HL-60/S4 treated with retinoic acid at 250 ng/mL for 4 days and 3 days (cell line): ENCODE data around the gene NAV2.

Source experiments
- in situ Hi-C: fragments of 300-500 bp; cut with MboI; formaldehyde crosslinking; loops from 2 replicates; pipeline ENCODE4 v1.7.0; 2022; ENCODE audit warnings: low sequenced_read_pairs

Gene NAV2

DNA sequence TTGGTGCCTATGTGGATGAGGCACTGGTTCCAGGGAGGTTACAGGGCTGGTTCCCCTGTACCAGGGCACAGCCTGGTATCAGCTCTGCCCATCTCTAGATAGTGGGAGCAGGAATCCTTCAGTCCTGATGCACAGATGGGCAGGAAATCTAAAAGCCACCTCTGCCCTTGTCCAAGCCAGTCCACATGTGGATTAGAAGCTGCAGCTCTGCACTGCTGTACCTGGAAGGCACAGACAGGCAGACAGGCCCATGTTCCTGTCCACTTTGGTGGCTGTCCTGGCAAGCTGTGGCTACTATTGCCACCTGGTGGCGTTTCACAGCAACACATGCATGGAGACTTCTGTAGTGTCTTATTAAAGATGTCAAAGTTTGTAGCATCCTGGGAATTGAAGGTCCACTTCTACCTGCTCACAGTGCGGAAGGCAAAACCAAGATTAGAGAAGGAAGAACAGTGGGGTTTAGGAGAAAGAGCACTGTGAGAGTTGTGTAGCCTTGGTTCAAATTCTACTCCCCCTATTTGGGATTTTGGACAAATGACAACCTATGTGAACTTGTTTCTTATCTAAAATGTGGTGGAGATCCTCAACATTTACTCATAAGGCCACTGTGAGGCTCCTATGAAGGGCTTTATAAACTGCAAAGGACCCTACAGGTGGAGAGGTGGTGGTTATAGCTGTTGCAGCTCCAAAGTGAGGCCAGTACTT lies 30.1 kb downstream of the NAV2 start:
- in situ Hi-C loops, result no loop called here

DNA sequence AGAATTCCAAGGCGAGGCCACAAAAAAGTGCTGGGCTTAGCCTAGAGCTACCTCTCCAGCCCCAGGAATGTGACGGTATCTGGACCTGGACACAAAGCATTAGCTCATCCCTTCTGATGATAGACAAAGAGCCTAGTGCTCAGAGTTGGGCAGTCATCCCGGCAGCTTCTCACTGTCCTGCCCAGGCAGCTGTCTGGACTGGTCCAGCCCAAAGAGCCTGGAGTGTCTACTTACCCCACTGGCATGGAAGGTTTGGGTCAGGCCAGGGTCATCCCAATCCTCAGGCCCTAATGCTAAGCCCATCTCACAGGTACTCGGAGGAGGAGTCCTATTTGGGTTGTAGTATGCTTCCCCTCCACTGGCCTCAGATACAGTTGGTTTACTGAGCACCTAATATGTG lies 31.0 kb downstream of the NAV2 start:
- in situ Hi-C loops, result no loop called here

DNA sequence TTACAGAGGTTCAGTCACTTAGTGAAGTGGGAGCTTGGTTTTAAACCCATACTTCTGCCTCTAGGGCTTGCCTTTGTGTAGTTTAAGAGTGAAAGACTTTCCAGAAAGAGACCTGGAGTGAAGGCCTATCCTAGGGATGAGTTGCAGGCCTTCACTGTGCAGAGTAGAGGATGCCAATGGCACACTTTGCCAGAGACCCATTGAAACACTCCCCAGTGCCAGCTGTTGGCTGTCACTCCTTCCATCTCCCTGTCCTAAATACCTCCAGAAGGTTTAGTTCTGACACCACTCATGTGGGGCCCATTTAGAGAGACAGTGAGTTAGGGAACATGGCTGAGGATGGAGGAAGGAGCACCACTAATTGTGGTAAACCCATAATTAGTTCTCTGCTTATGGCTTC lies 31.5 kb downstream of the NAV2 start:
- in situ Hi-C loops, result no loop called here

DNA sequence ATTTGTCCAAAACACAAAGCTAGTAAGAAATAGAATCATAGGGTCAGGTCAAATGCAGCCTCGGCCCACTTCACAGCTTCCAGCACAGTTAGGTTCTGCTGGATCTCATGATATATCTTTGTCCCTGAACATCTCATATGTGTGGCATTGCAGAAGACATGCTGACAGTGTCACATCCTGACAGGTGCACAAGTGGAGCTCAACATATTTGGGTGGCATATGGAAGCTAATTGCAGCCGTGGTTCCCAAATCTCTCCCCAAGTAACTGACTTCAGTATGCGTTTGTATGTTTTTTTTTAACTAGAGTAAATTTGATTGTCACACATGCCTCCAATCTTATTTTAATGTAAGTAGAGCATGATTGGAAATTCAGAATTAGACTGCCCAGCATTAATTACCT lies 33.4 kb downstream of the NAV2 start:
- in situ Hi-C loops, result no loop called here

- in situ Hi-C loops, result no loop called here
These were observed 35.0 kb downstream of the NAV2 start for GRCh38 chr11:19747634-19748033.

DNA sequence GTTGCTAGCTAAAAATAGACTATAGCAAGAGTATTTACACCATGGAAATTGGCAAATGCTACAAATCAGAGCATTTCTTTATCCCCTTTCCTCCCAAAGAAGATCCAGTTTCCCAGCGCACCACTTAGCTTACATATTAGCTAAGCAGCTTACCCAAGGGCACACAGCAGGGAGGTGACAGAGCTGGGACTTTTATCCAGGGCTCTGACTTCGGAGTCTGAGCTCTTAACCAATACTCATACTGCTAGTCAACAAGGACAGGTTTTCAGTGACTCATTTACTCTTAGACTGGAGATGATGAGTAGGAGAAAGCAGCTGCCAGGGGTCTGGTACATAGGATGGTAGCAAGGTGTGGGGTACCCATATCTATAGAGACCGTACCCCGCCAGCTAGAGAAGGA lies 38.4 kb downstream of the NAV2 start:
- in situ Hi-C loops, result no loop called here

DNA sequence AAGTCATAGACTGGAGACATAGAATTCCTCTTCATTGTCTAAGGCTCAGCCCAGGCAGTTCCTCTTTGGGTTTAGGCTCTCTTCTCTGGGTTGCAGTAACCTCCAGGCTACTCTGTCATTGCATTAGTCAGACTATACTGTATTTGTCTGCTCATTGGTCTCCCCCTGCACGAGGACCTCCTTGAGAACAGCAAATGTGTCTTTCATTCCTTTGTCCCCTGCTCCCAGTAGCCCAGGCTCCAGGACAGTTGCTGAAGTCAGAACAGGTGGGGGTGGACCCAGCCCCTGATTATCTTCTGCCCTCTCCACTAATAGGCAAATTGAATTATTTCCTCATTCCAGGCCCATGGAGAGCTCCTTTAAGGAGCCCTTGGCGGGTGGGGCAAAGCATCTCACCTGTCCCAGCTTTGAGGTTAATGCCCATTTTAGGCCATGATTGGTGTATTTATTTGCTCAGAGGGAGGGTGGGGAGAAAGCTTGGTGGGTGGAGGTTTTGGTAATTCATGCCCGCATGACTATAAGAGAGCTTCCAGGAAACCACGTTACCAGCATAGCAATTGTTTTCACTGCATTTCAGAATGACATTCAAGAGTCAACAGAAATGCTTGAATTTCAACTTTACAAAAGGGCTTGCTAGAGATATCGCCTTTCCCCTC lies 40.9 kb downstream of the NAV2 start:
- in situ Hi-C loops, result no loop called here

DNA sequence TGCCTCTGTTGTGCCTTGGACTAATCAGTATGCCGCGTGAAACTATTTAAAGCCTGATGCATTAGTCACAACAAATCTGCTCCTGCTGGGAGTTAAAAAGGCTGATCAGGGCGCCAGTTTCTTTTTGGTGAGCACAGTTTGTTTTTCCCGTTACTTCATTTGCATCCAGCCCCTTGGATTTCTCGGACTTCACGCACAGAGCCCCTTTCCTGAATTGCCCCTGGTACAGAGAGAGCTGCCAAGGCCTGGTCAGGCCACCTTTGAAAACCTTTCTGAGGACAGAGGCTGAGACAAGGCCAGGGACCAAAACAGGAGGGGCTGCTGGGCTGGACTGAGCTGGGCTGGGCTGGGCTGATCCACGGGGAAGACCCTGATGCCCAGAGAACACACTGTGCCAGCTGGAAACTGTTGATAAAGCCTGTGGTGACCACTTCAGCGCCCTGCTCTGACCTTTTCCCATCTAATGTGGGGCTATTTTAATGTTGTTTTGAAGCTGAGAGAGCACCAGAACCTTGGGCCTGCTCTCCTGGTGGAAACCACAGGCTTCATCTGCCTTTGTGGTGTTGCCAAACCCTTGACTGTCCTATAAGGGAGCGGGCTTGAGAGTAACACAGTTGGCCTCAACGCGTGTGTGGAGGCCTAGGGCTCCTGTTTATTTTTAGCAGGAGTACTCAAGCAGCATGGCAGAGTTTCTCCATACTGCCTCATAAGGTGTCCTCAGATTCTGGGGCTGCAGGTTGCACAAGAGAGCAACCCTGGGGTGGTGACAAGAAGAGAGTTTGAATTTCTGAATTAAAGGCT lies 44.2 kb downstream of the NAV2 start:
- in situ Hi-C loops, result no loop called here

DNA sequence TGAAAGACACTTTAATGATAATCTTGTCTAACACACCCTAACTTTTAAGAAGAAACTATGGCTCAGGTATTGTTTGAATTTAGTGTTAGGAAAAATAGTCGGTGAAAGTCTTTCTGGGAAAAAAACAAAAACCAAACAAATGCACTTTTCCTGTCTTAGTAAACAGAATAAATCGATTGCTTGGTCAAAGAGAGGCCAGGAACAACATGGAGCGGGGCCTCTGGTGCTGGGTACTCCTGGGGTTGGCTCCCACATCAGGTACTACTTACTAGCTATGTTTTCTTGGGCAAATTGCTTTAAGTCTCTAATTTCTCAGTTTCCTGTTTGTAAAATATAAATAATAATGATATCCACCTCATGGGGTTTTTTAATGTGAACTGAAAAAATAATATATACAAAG lies 46.8 kb downstream of the NAV2 start:
- in situ Hi-C loops, result no loop called here

GRCh38 chr11:19762266-19762665 lies 49.6 kb downstream of the NAV2 start:
- in situ Hi-C loops, result no loop called here

GRCh38 chr11:19763330-19763729 lies 50.7 kb downstream of the NAV2 start:
- in situ Hi-C loops, result no loop called here

GRCh38 chr11:19766206-19766605 lies 53.6 kb downstream of the NAV2 start:
- in situ Hi-C loops, result no loop called here

- in situ Hi-C loops, result no loop called here
These were observed 54.2 kb downstream of the NAV2 start for GRCh38 chr11:19766810-19767209.

DNA sequence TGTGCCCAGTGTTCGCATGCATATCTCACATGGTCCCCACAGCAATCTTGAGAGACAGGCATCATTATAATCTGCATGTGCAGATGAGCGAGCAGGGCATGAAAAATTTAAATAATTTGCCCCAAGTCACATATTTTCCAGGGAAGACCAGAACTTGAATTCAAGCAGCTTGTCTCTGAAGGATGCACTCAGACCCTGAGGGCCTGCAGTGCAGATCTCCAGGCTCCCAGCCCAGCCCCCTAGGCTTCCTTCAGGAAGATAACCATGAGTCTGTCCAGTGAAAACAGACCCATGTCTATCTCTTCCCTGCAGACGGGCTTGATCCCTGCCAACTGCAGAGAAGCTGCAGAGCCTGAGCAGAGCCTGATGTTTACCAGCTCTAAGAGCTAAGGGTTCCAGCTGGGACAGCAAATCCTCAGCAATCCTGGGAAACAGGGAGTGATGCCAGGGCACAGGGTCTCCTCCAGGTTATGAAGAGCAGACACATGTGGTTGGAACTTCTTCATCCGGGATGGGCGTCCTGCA lies 55.1 kb downstream of the NAV2 start:
- in situ Hi-C loops, result no loop called here

DNA sequence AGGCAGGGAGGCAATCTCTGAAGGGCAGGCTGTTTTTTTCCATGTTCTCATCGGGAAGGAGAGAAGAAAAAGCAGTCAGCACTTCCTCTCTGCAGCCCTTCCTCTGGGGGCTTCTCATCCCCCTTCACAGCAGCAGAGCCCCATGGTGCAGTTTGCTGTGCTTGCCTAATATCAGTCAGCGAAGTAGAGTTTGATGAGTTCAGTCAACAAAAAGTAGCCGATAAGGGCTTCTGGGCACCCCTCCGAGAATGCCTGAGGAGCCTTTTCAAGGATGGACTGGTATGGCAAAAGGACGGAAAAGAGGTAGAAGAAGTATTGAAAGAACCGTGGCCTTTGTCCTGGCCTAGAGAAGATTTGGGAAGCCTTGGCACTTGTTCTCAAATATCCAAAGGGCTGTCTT lies 55.6 kb downstream of the NAV2 start:
- in situ Hi-C loops, result no loop called here

DNA sequence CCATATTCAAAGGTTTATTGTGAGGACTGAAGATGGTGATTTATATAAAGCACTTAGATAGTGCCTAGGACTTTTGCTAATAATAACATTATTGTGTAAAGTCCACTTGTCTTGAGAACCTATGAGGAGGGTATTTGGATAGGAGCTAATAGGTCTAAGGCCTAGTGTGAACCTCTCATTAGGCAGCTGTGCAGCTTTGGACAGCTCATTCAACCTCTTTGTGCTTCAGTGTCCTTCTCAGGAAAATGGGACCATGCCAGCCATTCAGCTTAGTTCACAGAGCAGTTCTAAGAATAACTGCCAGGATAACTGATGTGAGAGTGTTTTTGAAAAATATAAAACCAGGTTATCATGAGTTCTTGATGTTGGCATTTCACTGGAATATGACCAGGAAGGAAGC lies 56.2 kb downstream of the NAV2 start:
- in situ Hi-C loops, result no loop called here

GRCh38 chr11:19769820-19770219 lies 57.2 kb downstream of the NAV2 start:
- in situ Hi-C loops, result no loop called here

- in situ Hi-C loops, result no loop called here
These were observed 57.6 kb downstream of the NAV2 start for GRCh38 chr11:19770277-19770676.

DNA sequence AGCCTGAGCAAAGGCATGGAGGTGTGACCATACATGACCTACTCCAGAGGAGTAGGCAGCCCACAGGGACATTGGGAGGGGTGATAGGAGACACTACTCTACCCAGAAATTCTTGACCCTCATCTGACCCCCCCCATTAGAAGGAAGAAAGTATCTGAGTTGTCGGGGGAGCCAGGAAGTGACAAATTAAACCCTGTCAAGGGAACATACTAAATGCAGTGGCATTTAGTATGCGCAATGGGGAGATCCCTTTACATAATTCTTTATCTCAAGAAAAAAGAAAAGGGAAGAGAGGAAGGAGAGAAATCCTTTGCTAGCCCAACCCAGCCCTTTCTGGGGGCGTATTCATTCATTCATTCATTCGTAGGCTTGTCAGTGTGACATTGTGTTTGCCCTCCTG lies 58.8 kb downstream of the NAV2 start:
- in situ Hi-C loops, result no loop called here

DNA sequence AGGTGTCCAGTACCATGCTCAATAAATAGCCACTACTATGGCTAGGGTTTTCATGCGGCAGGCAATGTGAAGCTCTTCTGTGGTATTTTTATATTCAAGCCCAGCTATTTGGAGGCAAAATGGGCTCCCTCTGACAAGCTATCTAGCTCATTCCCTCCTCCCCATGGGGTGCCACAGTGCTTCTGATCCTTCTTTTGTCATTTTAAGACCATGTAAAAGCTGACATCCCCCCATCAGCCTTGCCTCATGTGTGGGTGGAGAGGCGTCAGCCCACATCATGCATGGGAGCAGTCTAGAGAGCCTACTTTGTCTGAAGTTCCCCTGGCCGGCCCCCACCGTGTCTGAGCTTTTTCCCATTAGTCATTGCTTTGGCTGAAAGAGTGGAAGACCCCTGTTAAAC lies 59.8 kb downstream of the NAV2 start:
- in situ Hi-C loops, result no loop called here

- in situ Hi-C loops, result no loop called here
These were observed 61.7 kb downstream of the NAV2 start for GRCh38 chr11:19774329-19774728.
